GM12891 (cell line): ENCODE measurements around the gene SCN8A.

ENCODE experiments used
- DNase-seq: peaks from one replicate; pipeline ENCODE4 v3.0.0; 2011; ENCODE audit warnings: low spot score; ENCODE audit not compliant: insufficient read length
- FAIRE-seq: peaks from 2 replicates; lab custom pipeline; 2011; peaks lifted over from hg19 to GRCh38; lab: Jason Lieb, UNC
- PAX5 ChIP-seq: IDR thresholded peaks from 2 replicates; pipeline ENCODE4 v1.6.1; 2011; ENCODE audit warnings: low read length, moderate library complexity, mild to moderate bottlenecking; ENCODE audit not compliant: insufficient read depth, severe bottlenecking
- POLR2A ChIP-seq: IDR thresholded peaks from 2 replicates; pipeline ENCODE4 v1.6.1; 2011; ENCODE audit warnings: low read depth, low read length, control low read depth
- POLR2AphosphoS5 ChIP-seq: IDR thresholded peaks from 2 replicates; pipeline ENCODE4 v1.6.1; 2011; ENCODE audit warnings: low read depth, low read length, control low read depth
- POU2F2 ChIP-seq: IDR thresholded peaks from 2 replicates; pipeline ENCODE4 v1.6.1; 2011; ENCODE audit warnings: low read depth, mild to moderate bottlenecking, control low read depth, low read length, moderate library complexity
- SPI1 ChIP-seq: IDR thresholded peaks from 2 replicates; pipeline ENCODE4 v1.6.1; 2011; ENCODE audit warnings: low read depth, low read length, control low read depth
- TAF1 ChIP-seq: IDR thresholded peaks from 2 replicates; pipeline ENCODE4 v1.6.1; 2011; ENCODE audit warnings: low read depth, low read length, control low read depth

Gene SCN8A

GRCh38 chr12:51700887-51701286 is 109.9 kb downstream of the SCN8A start:
- no peak for FAIRE-seq

GRCh38 chr12:51702587-51702986 is 111.6 kb downstream of the SCN8A start:
- TF ChIP-seq POLR2AphosphoS5 (no peak), SPI1 (no peak), POLR2A (no peak), PAX5 (no peak), TAF1 (no peak), POU2F2 (no peak)
- DNase-seq (no peak), FAIRE-seq (no peak)

More at GRCh38 chr12:51700887-51701286, 109.9 kb downstream of the SCN8A start:
- TF ChIP-seq POLR2A: no peak
- TF ChIP-seq TAF1: no peak
- TF ChIP-seq SPI1: no peak
- TF ChIP-seq POLR2AphosphoS5: no peak
- TF ChIP-seq POU2F2: no peak
- no peak for TF ChIP-seq PAX5
- no peak for DNase-seq

GRCh38 chr12:51705450-51705849 is 114.4 kb downstream of the SCN8A start:
- TF ChIP-seq POU2F2 (no peak), PAX5 (no peak), POLR2AphosphoS5 (no peak), SPI1 (no peak), POLR2A (no peak), TAF1 (no peak)
- DNase-seq (no peak), FAIRE-seq (no peak)

- TF ChIP-seq POU2F2 (no peak), POLR2A (no peak), SPI1 (no peak), PAX5 (no peak), POLR2AphosphoS5 (no peak), TAF1 (no peak)
- DNase-seq (no peak), FAIRE-seq (no peak)
Measured at GRCh38 chr12:51706206-51706605, 115.2 kb downstream of the SCN8A start.

- DNase-seq: no peak
- no peak for FAIRE-seq
- no peak for TF ChIP-seq POLR2AphosphoS5
- TF ChIP-seq SPI1: no peak
- TF ChIP-seq PAX5: no peak
- TF ChIP-seq POU2F2: no peak
- no peak for TF ChIP-seq POLR2A
- no peak for TF ChIP-seq TAF1
Measured at GRCh38 chr12:51714666-51715065, 123.6 kb downstream of the SCN8A start.

- no peak for FAIRE-seq
- TF ChIP-seq PAX5 (no peak), POLR2A (no peak), TAF1 (no peak), POLR2AphosphoS5 (no peak), SPI1 (no peak), POU2F2 (no peak)
- DNase-seq: no peak
Measured at GRCh38 chr12:51717326-51717925, 126.4 kb downstream of the SCN8A start.

GRCh38 chr12:51721282-51721940 is 130.4 kb downstream of the SCN8A start:
- FAIRE-seq (no peak), DNase-seq (peak; percentile 35)
- TF ChIP-seq SPI1: no peak
- no peak for TF ChIP-seq TAF1
- no peak for TF ChIP-seq POLR2A
- no peak for TF ChIP-seq POLR2AphosphoS5

- no peak for FAIRE-seq
- TF ChIP-seq TAF1 (no peak), POLR2AphosphoS5 (no peak), PAX5 (no peak), POLR2A (no peak), POU2F2 (no peak), SPI1 (no peak)
- no peak for DNase-seq
Measured at GRCh38 chr12:51722431-51722830, 131.4 kb downstream of the SCN8A start.

GRCh38 chr12:51726161-51726560 is 135.1 kb downstream of the SCN8A start:
- FAIRE-seq (peak; percentile 13), DNase-seq (no peak)
- TF ChIP-seq POU2F2 (no peak), POLR2AphosphoS5 (no peak), POLR2A (no peak), PAX5 (no peak), SPI1 (no peak), TAF1 (no peak)

- FAIRE-seq: no peak
- no peak for DNase-seq
- TF ChIP-seq PAX5 (no peak), TAF1 (no peak), POU2F2 (no peak), POLR2A (no peak), SPI1 (no peak), POLR2AphosphoS5 (no peak)
Measured at GRCh38 chr12:51726931-51727330, 135.9 kb downstream of the SCN8A start.
